HEK293 (cell line): ENCODE results near the gene AP5S1.

Experiments
- BCL11B ChIP-seq: fragments of 450-650 bp; formaldehyde crosslinking; IDR thresholded peaks from 2 replicates; pipeline ENCODE4 v1.5.1; 2016; ENCODE audit warnings: low read depth, missing biosample characterization, missing genetic modification characterization
- GLIS2 ChIP-seq: fragments of 450-650 bp; formaldehyde crosslinking; IDR thresholded peaks from 2 replicates; pipeline ENCODE4 v1.5.1; 2016; ENCODE audit warnings: missing biosample characterization, missing genetic modification characterization
- HOXC10 ChIP-seq: sonication (generic); formaldehyde crosslinking; IDR thresholded peaks from 2 replicates; pipeline ENCODE4 v1.8.1; 2023; ENCODE audit warnings: mild to moderate bottlenecking, missing genetic modification reagents
- KLF10 ChIP-seq: fragments of 450-650 bp; IDR thresholded peaks from 2 replicates; pipeline ENCODE4 v1.5.1; 2018; ENCODE audit warnings: missing biosample characterization, mild to moderate bottlenecking, missing genetic modification characterization
- KLF16 ChIP-seq: fragments of 450-650 bp; formaldehyde crosslinking; IDR thresholded peaks from 2 replicates; pipeline ENCODE4 v1.5.1; 2017; ENCODE audit warnings: missing biosample characterization, missing genetic modification characterization
- KLF17 ChIP-seq: fragments of 450-650 bp; formaldehyde crosslinking; IDR thresholded peaks from 2 replicates; pipeline ENCODE4 v1.5.1; 2016; ENCODE audit warnings: missing biosample characterization, missing genetic modification characterization
- KLF7 ChIP-seq: fragments of 450-650 bp; formaldehyde crosslinking; IDR thresholded peaks from 2 replicates; pipeline ENCODE4 v1.5.1; 2016; ENCODE audit warnings: missing biosample characterization, missing genetic modification characterization, borderline replicate concordance
- TSHZ1 ChIP-seq: fragments of 450-650 bp; formaldehyde crosslinking; IDR thresholded peaks from 2 replicates; pipeline ENCODE4 v1.5.1; 2016; ENCODE audit warnings: missing biosample characterization, missing genetic modification characterization, borderline replicate concordance
- ZBTB49 ChIP-seq: fragments of 450-650 bp; formaldehyde crosslinking; IDR thresholded peaks from 2 replicates; pipeline ENCODE4 v1.5.1; 2016; ENCODE audit warnings: missing biosample characterization, missing genetic modification characterization, low read depth
- ZNF223 ChIP-seq: fragments of 450-650 bp; formaldehyde crosslinking; IDR thresholded peaks from 2 replicates; pipeline ENCODE4 v1.5.1; 2016; ENCODE audit warnings: missing biosample characterization, missing genetic modification characterization
- ZNF280D ChIP-seq: fragments of 450-650 bp; formaldehyde crosslinking; IDR thresholded peaks from 2 replicates; pipeline ENCODE4 v1.5.1; 2016; ENCODE audit warnings: missing biosample characterization, missing genetic modification characterization
- ZNF354C ChIP-seq: fragments of 450-650 bp; formaldehyde crosslinking; IDR thresholded peaks from 2 replicates; pipeline ENCODE4 v1.5.1; 2016; ENCODE audit warnings: missing biosample characterization, missing genetic modification characterization, low read depth, borderline replicate concordance
- ZNF426 ChIP-seq: fragments of 450-650 bp; formaldehyde crosslinking; IDR thresholded peaks from 2 replicates; pipeline ENCODE4 v1.5.1; 2017; ENCODE audit warnings: missing biosample characterization, missing genetic modification characterization, mild to moderate bottlenecking, inconsistent platforms, moderate library complexity
- ZNF433 ChIP-seq: fragments of 450-650 bp; formaldehyde crosslinking; IDR thresholded peaks from 2 replicates; pipeline ENCODE4 v1.5.1; 2016; ENCODE audit warnings: missing biosample characterization, missing genetic modification characterization, low read depth
- ZNF449 ChIP-seq: fragments of 450-650 bp; formaldehyde crosslinking; IDR thresholded peaks from 2 replicates; pipeline ENCODE4 v1.5.1; 2017; ENCODE audit warnings: missing biosample characterization, mild to moderate bottlenecking, missing genetic modification characterization, moderate library complexity
- ZNF513 ChIP-seq: fragments of 450-650 bp; IDR thresholded peaks from 2 replicates; pipeline ENCODE4 v1.5.1; 2018; ENCODE audit warnings: missing biosample characterization, missing genetic modification characterization
- ZNF544 ChIP-seq: fragments of 450-650 bp; formaldehyde crosslinking; IDR thresholded peaks from 2 replicates; pipeline ENCODE4 v1.5.0; 2017; ENCODE audit warnings: missing biosample characterization, missing genetic modification characterization
- ZNF624 ChIP-seq: fragments of 450-650 bp; formaldehyde crosslinking; IDR thresholded peaks from 2 replicates; pipeline ENCODE4 v1.5.1; 2017; ENCODE audit warnings: missing biosample characterization, missing genetic modification characterization
- ZNF639 ChIP-seq: fragments of 450-650 bp; formaldehyde crosslinking; IDR thresholded peaks from 2 replicates; pipeline ENCODE4 v1.5.1; 2016; ENCODE audit warnings: missing biosample characterization, missing genetic modification characterization
- ZNF660 ChIP-seq: fragments of 450-650 bp; IDR thresholded peaks from 2 replicates; pipeline ENCODE4 v1.5.1; 2018; ENCODE audit warnings: missing biosample characterization, mild to moderate bottlenecking, missing genetic modification characterization
- ZNF792 ChIP-seq: fragments of 450-650 bp; formaldehyde crosslinking; IDR thresholded peaks from 2 replicates; pipeline ENCODE4 v1.5.1; 2016; ENCODE audit warnings: missing biosample characterization, missing genetic modification characterization
- ZSCAN5A ChIP-seq: fragments of 450-650 bp; formaldehyde crosslinking; IDR thresholded peaks from 2 replicates; pipeline ENCODE4 v1.5.1; 2016; ENCODE audit warnings: missing biosample characterization, missing genetic modification characterization
- ZXDB ChIP-seq: fragments of 450-650 bp; formaldehyde crosslinking; IDR thresholded peaks from 2 replicates; pipeline ENCODE4 v1.5.1; 2016; ENCODE audit warnings: missing biosample characterization, missing genetic modification characterization

Gene AP5S1

GRCh38 chr20:3846740-3847428 lies 26.5 kb downstream of the AP5S1 start, which contains the start of gene MAVS (continued):
- TF ChIP-seq TSHZ1 (tag by site-specific recombination) (no peak), KLF16 (tag by site-specific recombination) (0 out of 2 replicates have a peak, but pooled peaks have one; percentile 54), ZNF792 (tag by site-specific recombination) (no peak), KLF7 (tag by site-specific recombination) (no peak), ZNF280D (no peak), ZNF433 (tag by site-specific recombination) (no peak), ZNF544 (tag by site-specific recombination) (no peak), ZNF449 (tag by site-specific recombination) (no peak), ZNF223 (tag by site-specific recombination) (no peak), GLIS2 (peak; percentile 86), ZSCAN5A (tag by site-specific recombination) (no peak), BCL11B (tag by site-specific recombination) (peak; percentile 37; the same call in 1 of the 2 replicates), ZNF426 (no peak), ZNF660 (no peak), HOXC10 (CRISPR knock-in tag) (no peak), ZNF639 (tag by site-specific recombination) (peak; percentile 73), ZNF624 (tag by site-specific recombination) (no peak), ZNF354C (tag by site-specific recombination) (no peak), ZNF513 (no peak), ZBTB49 (tag by site-specific recombination) (no peak), KLF10 (peak; percentile 99), ZXDB (tag by site-specific recombination) (peak; percentile 81), KLF17 (tag by site-specific recombination) (peak; percentile 65)
